ENCODE measurements around the gene HTRA2.
A peak's percentile ranks its signal among the peaks of the same experiment; 100 is the strongest.
"Not testable (repeated sequence)": the region's sequence is repeated elsewhere in the genome, so short reads cannot be mapped to it uniquely, and the experiment has no call there.

Gene HTRA2

GRCh38 chr2:74546004-74546403 lies 16.3 kb downstream of the HTRA2 start:
- no peak for DNase-seq

DNA sequence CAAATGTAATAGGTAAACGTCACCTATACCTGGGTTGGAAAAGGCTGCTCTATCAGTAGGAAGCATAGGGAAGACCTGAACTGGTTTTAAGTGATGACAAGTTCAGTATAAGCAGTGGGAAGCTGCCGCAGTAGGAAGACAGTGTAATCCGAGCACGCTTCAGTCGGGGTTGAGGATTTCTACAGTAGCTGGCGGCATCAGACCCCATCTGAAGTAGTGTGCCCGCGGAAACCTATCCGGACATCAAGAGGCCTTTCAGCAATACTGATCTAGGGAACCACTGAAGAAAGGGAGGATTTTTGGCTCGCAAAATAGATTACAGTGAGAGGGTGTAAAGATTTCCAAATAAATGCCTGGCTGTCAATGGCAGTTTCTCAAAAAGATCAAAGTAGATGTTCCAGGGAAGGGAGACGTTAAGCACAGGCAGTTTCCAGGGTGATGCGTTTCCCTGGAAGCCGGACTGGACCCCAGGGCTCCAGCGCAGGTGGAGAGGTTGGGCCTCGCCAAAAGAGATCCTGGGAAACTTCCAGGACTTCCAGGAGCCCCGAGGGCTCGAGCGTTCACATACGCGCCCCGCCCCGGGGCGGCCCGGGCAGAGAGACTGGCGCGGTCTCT lies 18.7 kb downstream of the HTRA2 start:
- DNase-seq: no peak

DNA sequence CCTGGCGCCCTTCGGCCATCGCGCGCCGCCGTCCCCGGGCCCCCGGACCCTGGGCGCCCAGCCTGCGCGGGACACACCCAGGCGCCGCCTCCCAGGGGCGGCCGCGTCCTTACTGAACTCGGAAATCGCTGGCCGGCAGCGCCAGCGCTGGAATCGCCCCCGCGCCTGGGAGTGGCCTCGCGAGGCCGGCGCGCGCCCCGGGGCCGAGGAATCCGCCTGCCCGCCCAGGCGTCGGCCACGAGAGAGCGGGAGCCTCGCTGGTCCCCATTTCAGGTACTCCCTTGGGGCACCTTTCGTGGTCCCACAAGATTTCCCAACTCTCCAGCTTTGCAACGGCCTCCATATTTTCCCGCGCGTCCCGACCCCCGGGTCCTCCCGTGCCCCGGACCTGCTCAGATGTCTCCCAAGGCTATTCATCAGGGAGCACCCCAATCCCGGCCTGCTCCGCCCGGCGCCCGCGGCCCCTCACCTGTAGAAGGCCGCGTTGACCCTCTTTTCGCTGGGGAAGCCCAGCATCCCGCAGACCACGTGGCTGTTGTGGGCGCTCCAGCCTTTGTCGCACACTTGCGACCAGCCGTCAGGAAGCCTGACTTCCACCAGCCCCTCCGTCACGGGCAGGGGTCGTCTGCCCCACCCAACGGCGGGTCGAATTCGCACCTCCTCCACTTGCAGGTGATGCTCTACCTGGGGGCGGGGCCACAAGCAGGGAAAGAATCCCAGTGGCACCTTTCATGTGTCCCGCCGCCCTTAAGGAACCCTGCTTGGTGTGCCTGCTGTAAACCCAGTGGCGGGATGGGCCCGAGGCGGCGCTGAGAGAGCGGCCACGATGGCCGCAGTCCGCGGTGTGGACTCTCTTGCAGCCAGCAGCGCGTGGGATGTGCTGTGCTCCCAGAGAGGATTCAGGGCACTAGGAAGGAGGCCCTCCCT lies 19.4 kb downstream of the HTRA2 start:
- no peak for DNase-seq

GRCh38 chr2:74550231-74550630 lies 20.5 kb downstream of the HTRA2 start:
- no peak for DNase-seq

DNA sequence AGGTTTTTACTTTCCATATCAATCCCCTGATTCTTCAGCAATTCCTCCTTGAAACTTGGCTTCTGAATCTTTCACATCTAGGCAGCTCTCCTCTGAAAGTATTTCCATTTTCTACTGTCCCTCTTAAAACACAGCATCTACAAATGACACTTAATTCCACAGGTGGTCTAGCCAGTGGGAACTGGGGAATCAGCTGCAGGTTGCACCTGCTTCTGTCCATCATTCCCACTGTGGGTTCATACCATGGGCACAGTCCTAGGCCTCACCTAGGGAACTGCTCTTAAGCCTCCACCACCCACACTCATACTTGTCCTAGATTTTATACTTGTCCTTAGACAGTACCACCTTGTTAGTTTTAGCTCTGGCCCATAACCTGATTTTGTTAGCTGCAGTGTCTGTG lies 21.8 kb downstream of the HTRA2 start:
- no peak for DNase-seq

- no peak for DNase-seq
These were observed 22.5 kb downstream of the HTRA2 start for GRCh38 chr2:74551942-74552913.

DNA sequence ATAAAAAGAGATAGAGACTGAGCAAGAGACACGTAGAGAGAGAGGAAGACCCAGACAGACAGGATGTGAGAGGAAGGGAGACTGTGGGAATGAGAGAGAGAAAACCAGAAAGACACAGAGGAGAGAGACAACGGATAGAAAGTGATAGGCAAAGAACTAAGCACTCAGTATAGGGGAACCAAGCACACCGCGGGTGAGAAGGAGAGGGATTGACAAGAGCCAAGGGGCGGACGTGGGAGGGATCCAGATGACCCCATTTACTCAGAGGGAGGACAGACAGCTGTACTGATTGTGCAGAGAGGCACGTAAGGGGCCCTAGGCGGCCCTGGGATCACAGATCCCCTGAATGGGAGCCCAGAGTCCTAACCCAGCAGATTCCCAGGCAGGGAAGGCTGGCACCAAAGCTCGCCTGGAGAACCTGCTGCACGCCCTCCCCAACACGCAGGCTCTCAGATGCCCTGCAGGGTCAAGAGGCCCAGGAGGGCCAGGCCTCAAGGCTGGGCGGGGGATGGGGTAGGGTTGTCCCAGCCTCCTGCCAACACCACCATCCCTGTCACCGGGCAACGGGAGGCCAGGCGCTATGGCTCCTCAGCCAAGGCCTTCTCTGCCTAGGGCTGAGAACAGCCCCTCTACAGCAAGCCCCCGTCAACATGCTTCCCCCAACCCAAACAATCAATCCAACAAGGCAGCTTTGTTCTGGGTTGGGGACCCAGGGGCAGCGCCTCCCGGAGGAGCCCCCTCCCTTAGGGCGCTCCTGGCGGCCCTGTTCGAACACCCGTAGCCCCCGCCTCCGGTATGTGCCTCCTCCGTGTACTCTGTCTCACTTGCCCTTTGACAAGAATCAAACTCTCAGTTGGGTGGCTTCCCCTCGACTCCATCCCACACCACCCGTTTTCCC lies 23.4 kb downstream of the HTRA2 start:
- no peak for DNase-seq

DNA sequence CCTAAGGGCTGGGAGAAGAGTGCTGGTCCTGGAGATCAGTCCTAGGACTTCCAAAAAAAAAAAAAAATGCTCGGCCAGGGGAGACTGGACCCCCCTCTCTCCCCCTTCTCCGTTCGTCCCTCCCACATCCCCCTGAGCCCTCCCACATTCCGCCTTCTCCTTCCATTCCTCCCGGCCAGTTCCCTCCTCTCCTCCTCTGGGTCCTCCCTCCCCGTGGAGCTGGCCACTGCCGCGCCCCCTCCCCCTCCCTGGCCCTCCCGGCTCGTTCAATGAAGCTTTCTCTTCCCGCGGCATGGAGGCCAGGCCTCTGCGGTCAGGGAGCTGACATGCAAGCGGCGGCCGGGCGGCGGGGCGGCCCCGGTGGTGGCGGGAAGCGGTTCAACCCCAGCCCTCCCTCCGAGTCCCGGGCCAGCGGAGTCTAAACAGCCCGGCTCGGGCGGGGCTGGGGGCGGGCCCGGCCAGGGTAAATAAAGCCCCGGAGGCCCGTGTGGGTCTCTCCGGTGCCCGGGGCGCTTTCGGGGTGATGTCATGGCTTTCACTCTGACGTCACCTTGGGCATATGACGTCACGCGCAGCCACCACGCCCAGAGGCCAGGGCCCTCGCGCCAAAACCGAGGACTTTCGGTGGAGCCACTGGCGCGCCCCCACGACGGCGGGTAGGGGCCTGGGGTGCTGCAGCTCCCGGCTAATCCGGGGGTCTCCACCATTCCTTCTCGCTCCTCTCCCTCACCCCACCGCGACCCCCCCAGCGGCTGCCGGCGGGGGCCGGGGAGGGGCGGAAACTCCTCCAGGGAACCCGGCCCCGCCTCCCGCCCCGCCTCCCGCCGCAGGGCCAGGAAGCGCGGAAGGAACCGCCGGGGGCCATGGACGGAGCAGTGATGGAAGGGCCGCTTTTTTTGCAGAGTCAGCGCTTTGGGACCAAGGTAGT lies 24.4 kb downstream of the HTRA2 start, which contains the start of the genes DOK1 and LOXL3:
Gene DOK1, plus strand, starts transcription at position 829 of the 928 bp plus-strand sequence. Its CDS starts 35 bp downstream, at position 864.
Gene LOXL3, minus strand, starts transcription at position 51 of the 928 bp plus-strand sequence. CDS start 1,308 bp downstream, outside the sequence.
- DNase-seq: peak; percentile 76

DNA sequence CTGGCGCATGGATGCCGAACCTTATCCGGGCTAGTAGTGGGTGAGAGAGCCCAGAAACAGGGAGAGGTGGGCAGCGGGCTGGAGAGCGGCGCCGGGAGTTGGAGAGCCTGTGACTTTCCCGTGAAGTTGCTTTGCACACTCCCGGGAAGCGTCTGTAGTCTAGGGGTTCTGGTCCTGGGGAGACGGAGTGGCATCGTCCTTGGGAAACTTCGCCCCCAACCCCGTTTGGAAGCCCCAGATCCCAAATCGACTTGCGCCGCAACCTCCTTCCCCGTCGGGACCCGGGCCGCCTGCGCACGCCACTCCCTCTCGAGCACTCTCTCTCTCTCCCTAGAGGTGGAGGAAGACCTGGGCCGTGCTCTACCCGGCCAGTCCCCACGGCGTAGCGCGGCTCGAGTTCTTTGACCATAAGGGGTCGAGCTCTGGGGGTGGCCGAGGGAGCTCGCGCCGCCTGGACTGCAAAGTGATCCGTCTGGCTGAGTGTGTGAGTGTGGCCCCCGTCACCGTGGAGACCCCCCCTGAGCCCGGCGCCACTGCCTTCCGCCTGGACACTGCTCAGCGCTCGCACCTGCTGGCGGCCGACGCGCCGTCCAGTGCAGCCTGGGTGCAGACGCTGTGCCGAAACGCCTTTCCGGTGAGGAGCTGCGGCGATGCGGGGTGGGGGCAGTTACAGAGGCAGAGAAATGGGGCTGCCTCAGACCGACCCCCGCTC lies 25.2 kb downstream of the HTRA2 start:
- no peak for DNase-seq

DNA sequence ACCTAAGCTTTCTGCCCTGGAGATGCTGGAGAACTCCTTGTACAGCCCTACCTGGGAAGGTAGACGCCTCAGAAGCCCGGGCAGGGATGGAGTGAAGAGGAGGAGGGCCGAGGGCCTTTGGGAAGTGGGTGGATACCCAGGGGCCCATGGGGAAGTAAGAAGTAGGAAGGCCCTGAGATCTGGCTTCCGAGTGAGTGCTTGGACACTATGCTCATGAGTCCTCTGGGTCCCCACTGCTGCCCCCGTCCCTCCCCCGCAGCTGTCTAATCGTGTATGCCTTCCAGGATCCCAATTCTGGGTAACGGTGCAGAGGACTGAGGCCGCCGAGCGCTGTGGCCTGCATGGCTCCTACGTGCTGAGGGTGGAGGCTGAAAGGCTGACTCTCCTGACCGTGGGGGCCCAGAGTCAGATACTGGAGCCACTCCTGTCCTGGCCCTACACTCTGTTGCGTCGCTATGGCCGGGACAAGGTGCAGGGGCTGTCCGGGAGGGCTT lies 25.9 kb downstream of the HTRA2 start:
- DNase-seq: peak; percentile 7

- no peak for DNase-seq
These were observed 26.4 kb downstream of the HTRA2 start for GRCh38 chr2:74556159-74556558.

GRCh38 chr2:74556831-74557370 lies 27.2 kb downstream of the HTRA2 start:
- no peak for DNase-seq

GRCh38 chr2:74558284-74559230 lies 28.8 kb downstream of the HTRA2 start:
- DNase-seq: no peak

- DNase-seq: no peak
These were observed 30.2 kb downstream of the HTRA2 start for GRCh38 chr2:74559912-74560311.

DNA sequence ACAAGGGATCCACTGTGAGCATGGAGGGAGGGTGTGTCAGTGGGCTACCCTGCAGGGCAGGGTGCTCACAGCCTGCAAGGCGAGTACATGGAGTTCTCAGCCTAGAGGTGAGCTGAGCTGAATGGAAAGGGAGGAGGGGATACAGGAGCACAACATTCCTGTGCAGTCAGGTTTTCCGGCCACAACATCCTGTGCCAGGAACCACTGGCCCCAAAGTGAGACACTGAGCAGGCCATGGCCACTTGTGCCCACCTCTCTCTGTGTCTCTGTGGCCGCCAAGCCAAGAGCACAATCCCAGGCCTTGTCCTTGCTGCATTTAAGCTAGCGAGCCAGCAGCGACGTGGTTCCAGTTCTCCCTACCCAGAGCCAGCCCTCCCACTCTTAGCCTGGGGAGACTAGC lies 30.9 kb downstream of the HTRA2 start:
- DNase-seq: no peak

GRCh38 chr2:74561022-74561421 lies 31.3 kb downstream of the HTRA2 start:
- not testable (repeated sequence) for DNase-seq

DNA sequence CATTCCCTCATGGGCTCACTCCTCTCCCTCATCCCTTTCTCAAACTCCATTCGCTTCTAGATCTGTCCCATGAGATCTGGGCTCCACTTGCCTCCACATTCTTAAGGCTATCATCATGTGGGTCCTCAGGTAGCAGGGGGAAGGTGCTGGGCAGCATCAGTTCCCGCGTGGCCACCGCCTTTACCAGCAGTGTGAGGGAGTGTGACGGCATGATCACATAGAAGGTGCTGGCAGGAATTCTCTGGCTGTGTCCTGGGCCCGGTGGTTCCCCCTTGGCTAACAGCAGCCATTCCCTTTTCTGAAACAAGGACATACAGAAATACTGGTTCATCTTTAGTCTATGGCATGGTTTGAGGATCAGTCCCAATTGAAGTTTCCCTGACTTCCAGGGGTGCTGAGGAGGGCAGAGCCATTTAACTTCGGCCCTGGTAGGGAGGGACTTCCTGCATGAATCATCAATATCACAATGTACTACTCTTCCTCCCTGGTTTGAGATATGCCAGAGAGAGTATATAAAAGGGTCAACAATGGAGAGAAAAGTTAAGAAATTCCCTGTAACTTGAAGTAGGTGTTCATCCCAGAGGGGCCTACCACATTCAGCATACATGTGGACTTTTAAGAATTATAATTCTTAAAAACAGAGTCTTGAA lies 32.5 kb downstream of the HTRA2 start:
- no peak for DNase-seq

DNA sequence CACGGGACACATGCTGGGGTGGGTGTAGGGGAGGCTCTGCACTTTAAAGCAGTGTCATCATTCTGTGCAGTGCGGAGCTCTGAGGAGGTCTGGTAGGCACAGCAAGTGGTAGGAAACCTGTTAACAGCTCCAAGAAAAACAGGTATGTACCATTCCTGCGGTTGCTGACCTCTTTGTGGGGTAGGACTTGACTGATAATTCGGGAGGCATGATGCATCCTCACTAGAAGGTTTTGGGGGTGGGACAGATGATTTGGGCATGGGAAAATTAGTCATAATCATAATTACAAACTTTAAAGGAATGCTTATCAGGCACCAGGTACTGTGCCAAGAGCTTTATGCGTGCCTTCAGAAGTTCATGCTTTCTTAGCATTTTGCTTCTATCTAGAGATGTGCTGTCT lies 34.5 kb downstream of the HTRA2 start:
- DNase-seq: no peak
